OCI-LY1 (cell line): ENCODE data around the gene RNF168.

Experiments used
- H2AFZ ChIP-seq: fragments of 200-600 bp; sonication (generic), shearing (Covaris generic); 2 replicates; pipeline ENCODE4 v1.6.0; 2014; ENCODE audit warnings: antibody characterized with exemption, mild to moderate bottlenecking, low read length
- H3F3A ChIP-seq: fragments of 200-600 bp; sonication (generic), shearing (Covaris generic); 2 replicates; pipeline ENCODE4 v1.6.0; 2014; ENCODE audit warnings: mild to moderate bottlenecking, antibody characterized with exemption, low read length, moderate library complexity; ENCODE audit not compliant: insufficient read depth
- H3K27ac ChIP-seq: fragments of 200-600 bp; sonication (generic); 2 replicates; pipeline ENCODE4 v1.5.1; 2014; ENCODE audit warnings: low read length, mixed run types, mild to moderate bottlenecking, low read depth; ENCODE audit not compliant: poor library complexity, severe bottlenecking
- H3K27me3 ChIP-seq: fragments of 200-600 bp; sonication (generic); 2 replicates; pipeline ENCODE4 v1.6.0; 2014; ENCODE audit warnings: antibody characterized with exemption, mild to moderate bottlenecking, low read length, moderate library complexity; ENCODE audit not compliant: insufficient read depth
- H3K36me3 ChIP-seq: fragments of 200-600 bp; sonication (generic); 2 replicates; pipeline ENCODE4 v1.6.1; 2014; ENCODE audit warnings: mild to moderate bottlenecking, antibody characterized with exemption, low read length, moderate library complexity, mixed read lengths; ENCODE audit not compliant: insufficient read depth
- H3K4me1 ChIP-seq: fragments of 200-600 bp; sonication (generic); 2 replicates; pipeline ENCODE4 v1.5.1; 2014; ENCODE audit warnings: mild to moderate bottlenecking, low read length, moderate library complexity; ENCODE audit not compliant: insufficient read depth, severe bottlenecking
- H3K4me2 ChIP-seq: fragments of 200-600 bp; sonication (generic), shearing (Covaris generic); 2 replicates; pipeline ENCODE4 v1.6.1; 2014; ENCODE audit warnings: low read length
- H3K4me3 ChIP-seq: fragments of 200-600 bp; sonication (generic); 2 replicates; pipeline ENCODE4 v1.5.1; 2014; ENCODE audit warnings: low read length, low read depth, mild to moderate bottlenecking, mixed read lengths; ENCODE audit not compliant: poor library complexity, severe bottlenecking
- H3K79me2 ChIP-seq: fragments of 200-600 bp; shearing (Covaris generic); 2 replicates; pipeline ENCODE4 v1.6.1; 2016; ENCODE audit warnings: mixed run types, low read length, mixed read lengths; ENCODE audit not compliant: insufficient read depth
- H3K9ac ChIP-seq: fragments of 200-600 bp; sonication (generic), shearing (Covaris generic); 2 replicates; pipeline ENCODE4 v1.6.1; 2014; ENCODE audit warnings: mild to moderate bottlenecking, low read length, mixed read lengths
- H3K9me2 ChIP-seq: fragments of 200-600 bp; sonication (generic), shearing (Covaris generic); 2 replicates; pipeline ENCODE4 v1.6.1; 2014; ENCODE audit warnings: low read depth, mild to moderate bottlenecking, low read length, mixed read lengths
- H3K9me3 ChIP-seq: fragments of 200-600 bp; shearing (Covaris generic); 2 replicates; pipeline ENCODE4 v1.6.1; 2014; ENCODE audit warnings: low read length, mixed read lengths
- H4K20me1 ChIP-seq: fragments of 200-600 bp; sonication (generic), shearing (Covaris generic); 2 replicates; pipeline ENCODE4 v1.6.0; 2016; ENCODE audit warnings: mild to moderate bottlenecking, low read length; ENCODE audit not compliant: insufficient read depth
- CTCF ChIP-seq: fragments of 200-600 bp; sonication (generic), shearing (Covaris generic); IDR thresholded peaks from 2 replicates; pipeline ENCODE4 v1.5.1; 2017; ENCODE audit warnings: mild to moderate bottlenecking, antibody characterized with exemption, low read length, moderate library complexity, mixed read lengths
- EZH2 ChIP-seq: fragments of 200-600 bp; sonication (generic), shearing (Covaris generic); IDR thresholded peaks from 2 replicates; pipeline ENCODE4 v1.8.0; 2017; ENCODE audit warnings: borderline replicate concordance, mixed run types, mild to moderate bottlenecking, antibody characterized with exemption, low read length, moderate library complexity, mixed read lengths

The RNF168 gene

GRCh38 chr3:196531418-196531817 is 27.9 kb upstream of the RNF168 start:
- Histone ChIP-seq H2AFZ (no peak overlapping the region), H3K4me1 (peaks cover 19% of the 10 kb centered on the region), H3K9ac (no peak overlapping the region), H4K20me1 (no peaks in the 10 kb centered on the region), H3F3A (no peaks in the 10 kb centered on the region), H3K4me3 (no peak overlapping the region), H3K9me3 (peaks cover 4% of the 10 kb centered on the region; the same call in 1 of the 2 replicates), H3K36me3 (no peaks in the 10 kb centered on the region; the same call in 1 of the 2 replicates), H3K4me2 (no peak overlapping the region), H3K27ac (no peak overlapping the region), H3K27me3 (peaks cover 5% of the 10 kb centered on the region; the same call in 1 of the 2 replicates), H3K79me2 (no peaks in the 10 kb centered on the region), H3K9me2 (no peaks in the 10 kb centered on the region)
- TF ChIP-seq EZH2 (no peak), CTCF (no peak)

GRCh38 chr3:196528639-196529233 is 25.2 kb upstream of the RNF168 start:
- Histone ChIP-seq H3K4me3 (peak overlapping the region; percentile 65), H4K20me1 (no peaks in the 10 kb centered on the region), H3K4me2 (peak overlapping the region; percentile 93), H2AFZ (peak overlapping the region; percentile 95), H3K79me2 (no peaks in the 10 kb centered on the region), H3K27me3 (peaks cover 5% of the 10 kb centered on the region; the same call in 1 of the 2 replicates), H3K36me3 (no peaks in the 10 kb centered on the region; the same call in 1 of the 2 replicates), H3F3A (no peaks in the 10 kb centered on the region), H3K4me1 (peaks cover 19% of the 10 kb centered on the region), H3K9me2 (no peaks in the 10 kb centered on the region), H3K9me3 (peaks cover 4% of the 10 kb centered on the region; the same call in 1 of the 2 replicates), H3K27ac (no peak overlapping the region), H3K9ac (peak overlapping the region; percentile 70)
- no peak for TF ChIP-seq EZH2
- peak; percentile 92 for TF ChIP-seq CTCF

GRCh38 chr3:196525141-196525540 is 21.6 kb upstream of the RNF168 start:
- Histone ChIP-seq H4K20me1 (no peaks in the 10 kb centered on the region), H3K36me3 (no peaks in the 10 kb centered on the region), H2AFZ (no peak overlapping the region), H3K9me3 (peaks cover 12% of the 10 kb centered on the region), H3K9me2 (no peaks in the 10 kb centered on the region), H3K27ac (no peak overlapping the region), H3K4me1 (peaks cover 19% of the 10 kb centered on the region), H3K79me2 (no peaks in the 10 kb centered on the region), H3K9ac (no peak overlapping the region), H3K4me3 (no peak overlapping the region), H3F3A (no peaks in the 10 kb centered on the region), H3K4me2 (no peak overlapping the region), H3K27me3 (no peaks in the 10 kb centered on the region)
- TF ChIP-seq CTCF: no peak
- no peak for TF ChIP-seq EZH2
